Parathyroid adenoma (tissue), 2 donors: ENCODE data around the gene ETV3L.

Source experiments
- H2AFZ ChIP-seq: fragments of 300-600 bp; sonication (generic); one replicate; pipeline ENCODE4 v1.7.0; 2017; ENCODE audit warnings: antibody characterized with exemption, mild to moderate bottlenecking
- H3K27ac ChIP-seq: fragments of 300-600 bp; sonication (generic); one replicate; pipeline ENCODE4 v1.7.0; 2017
- H3K27me3 ChIP-seq: fragments of 300-600 bp; sonication (generic); one replicate; pipeline ENCODE4 v1.7.0; 2017; ENCODE audit warnings: low read length; ENCODE audit not compliant: control insufficient read depth, insufficient read depth
- H3K36me3 ChIP-seq: fragments of 300-600 bp; sonication (generic); one replicate; pipeline ENCODE4 v1.7.0; 2017; ENCODE audit warnings: low read length; ENCODE audit not compliant: control insufficient read depth, insufficient read depth
- H3K4me1 ChIP-seq: fragments of 300-600 bp; sonication (generic); one replicate; pipeline ENCODE4 v1.7.0; 2017; ENCODE audit warnings: control low read depth
- H3K4me2 ChIP-seq: fragments of 300-600 bp; sonication (generic); one replicate; pipeline ENCODE4 v1.7.0; 2017; ENCODE audit warnings: low read length
- H3K4me3 ChIP-seq: fragments of 300-600 bp; sonication (generic); one replicate; pipeline ENCODE4 v1.7.0; 2017; ENCODE audit warnings: low read depth, low read length
- H3K79me2 ChIP-seq: fragments of 300-600 bp; sonication (generic); one replicate; pipeline ENCODE4 v1.7.0; 2017; ENCODE audit warnings: control low read depth
- H3K9ac ChIP-seq: fragments of 300-600 bp; sonication (generic); one replicate; pipeline ENCODE4 v1.7.0; 2017; ENCODE audit warnings: mild to moderate bottlenecking
- H3K9me3 ChIP-seq: fragments of 300-600 bp; sonication (generic); one replicate; pipeline ENCODE4 v1.7.0; 2017; ENCODE audit warnings: low read length; ENCODE audit not compliant: control insufficient read depth
- CTCF ChIP-seq: fragments of 300-600 bp; sonication (generic); IDR thresholded peaks from one replicate; pipeline ENCODE4 v1.7.0; 2017; ENCODE audit warnings: antibody characterized with exemption, mild to moderate bottlenecking
- donor health status: primary hyperparathyroidism.

Gene ETV3L

GRCh38 chr1:157144509-157144908 lies 44.9 kb upstream of the ETV3L start:
- no peak for TF ChIP-seq CTCF

GRCh38 chr1:157142765-157143423 lies 43.3 kb upstream of the ETV3L start:
- H3K36me3 ChIP-seq = no peaks in the 10 kb centered on the region
- H3K4me3 ChIP-seq = no peak overlapping the region
- no peaks in the 10 kb centered on the region for H3K79me2 ChIP-seq
- no peak for TF ChIP-seq CTCF
- no peaks in the 10 kb centered on the region for H3K4me1 ChIP-seq
- no peak overlapping the region for H3K4me2 ChIP-seq
- no peak overlapping the region for H3K9ac ChIP-seq
- no peaks in the 10 kb centered on the region for H3K9me3 ChIP-seq
- H3K27ac ChIP-seq = no peak overlapping the region
- no peak overlapping the region for H2AFZ ChIP-seq
- H3K27me3 ChIP-seq = no peaks in the 10 kb centered on the region

More at GRCh38 chr1:157144509-157144908, 44.9 kb upstream of the ETV3L start:
- no peak overlapping the region for H3K9ac ChIP-seq
- no peaks in the 10 kb centered on the region for H3K79me2 ChIP-seq
- no peaks in the 10 kb centered on the region for H3K36me3 ChIP-seq
- H3K27me3 ChIP-seq = no peaks in the 10 kb centered on the region
- H3K4me3 ChIP-seq = no peak overlapping the region
- no peaks in the 10 kb centered on the region for H3K4me1 ChIP-seq
- no peak overlapping the region for H2AFZ ChIP-seq
- H3K9me3 ChIP-seq = no peaks in the 10 kb centered on the region
- no peak overlapping the region for H3K4me2 ChIP-seq
- H3K27ac ChIP-seq = no peak overlapping the region

GRCh38 chr1:157142201-157142600 lies 42.6 kb upstream of the ETV3L start:
- no peak overlapping the region for H3K27ac ChIP-seq
- TF ChIP-seq CTCF = no peak
- H3K4me2 ChIP-seq = no peak overlapping the region

GRCh38 chr1:157141212-157141855 lies 41.7 kb upstream of the ETV3L start:
- Histone ChIP-seq H3K4me1 (no peaks in the 10 kb centered on the region), H3K9ac (no peak overlapping the region), H3K36me3 (no peaks in the 10 kb centered on the region), H3K9me3 (no peaks in the 10 kb centered on the region), H2AFZ (no peak overlapping the region), H3K79me2 (peaks cover 2% of the 10 kb centered on the region), H3K4me2 (no peak overlapping the region), H3K27ac (no peak overlapping the region), H3K4me3 (no peak overlapping the region), H3K27me3 (no peaks in the 10 kb centered on the region)
- no peak for TF ChIP-seq CTCF

More at GRCh38 chr1:157142201-157142600, 42.6 kb upstream of the ETV3L start:
- H3K4me1 ChIP-seq = no peaks in the 10 kb centered on the region
- no peak overlapping the region for H2AFZ ChIP-seq
- no peak overlapping the region for H3K9ac ChIP-seq
- H3K9me3 ChIP-seq = no peaks in the 10 kb centered on the region
- H3K27me3 ChIP-seq = no peaks in the 10 kb centered on the region
- H3K36me3 ChIP-seq = no peaks in the 10 kb centered on the region
- H3K4me3 ChIP-seq = no peak overlapping the region
- no peaks in the 10 kb centered on the region for H3K79me2 ChIP-seq
